A549 (cell line): ENCODE data around the gene GIMAP4.

ENCODE experiments used
- CEBPB ChIP-seq, 2 experiments: fragments of >200 bp in 1 of 2; sonication (Bioruptor Twin) in 1 of 2; formaldehyde crosslinking in 1 of 2; IDR thresholded peaks; 2 replicates each; pipeline ENCODE4 v1.6.1; 2012 to 2016
- CTCF ChIP-seq: fragments of >200 bp; sonication (Bioruptor Twin); formaldehyde crosslinking; IDR thresholded peaks from 3 replicates; pipeline ENCODE4 v1.5.1; 2016
- EP300 ChIP-seq, 2 experiments: fragments of >200 bp; sonication (Bioruptor Twin); formaldehyde crosslinking; IDR thresholded peaks; 2 replicates in 1 of 2; 3 replicates in 1 of 2; pipeline ENCODE4 v1.6.1; 2016 to 2017
- ESRRA ChIP-seq: fragments of 150-350 bp; IDR thresholded peaks from 2 replicates; pipeline ENCODE4 v1.6.1; 2014; ENCODE audit warnings: mild to moderate bottlenecking, low read length, borderline replicate concordance
- FOSL2 ChIP-seq, 2 experiments: fragments of 450-650 bp in 1 of 2; fragments of >200 bp in 1 of 2; sonication (Bioruptor Twin) in 1 of 2; formaldehyde crosslinking; IDR thresholded peaks; 2 replicates each; pipeline versions ENCODE4 v1.5.0 to v1.6.1; 2016 to 2020; ENCODE audit warnings: mild to moderate bottlenecking in 1 of 2, moderate library complexity in 1 of 2
- KDM1A ChIP-seq: fragments of 200-600 bp; sonication (generic); IDR thresholded peaks from 2 replicates; pipeline ENCODE4 v1.6.1; 2016; ENCODE audit warnings: low read depth, mild to moderate bottlenecking
- POLR2A ChIP-seq: IDR thresholded peaks from 2 replicates; pipeline ENCODE4 v1.6.1; 2012; ENCODE audit warnings: mild to moderate bottlenecking, low read length
- REST ChIP-seq: fragments of 200-600 bp; sonication (generic); IDR thresholded peaks from 2 replicates; pipeline ENCODE4 v1.6.1; 2016; ENCODE audit warnings: antibody characterized with exemption, mild to moderate bottlenecking, moderate library complexity
- RNF2 ChIP-seq: fragments of 200-600 bp; sonication (generic); IDR thresholded peaks from 2 replicates; pipeline ENCODE4 v1.6.1; 2016; ENCODE audit warnings: low read depth, mild to moderate bottlenecking, antibody characterized with exemption, moderate library complexity, borderline replicate concordance
- SREBF2 ChIP-seq: fragments of 450-650 bp; IDR thresholded peaks from 2 replicates; pipeline ENCODE4 v1.6.1; 2014; ENCODE audit warnings: mild to moderate bottlenecking, moderate library complexity
- USF2 ChIP-seq: fragments of 450-650 bp; IDR thresholded peaks from 2 replicates; pipeline ENCODE4 v1.6.1; 2014; ENCODE audit warnings: antibody characterized with exemption
- TF ChIP-seq, protein P1 (sequence below): IDR thresholded peaks from 2 replicates; pipeline ENCODE4 v1.6.1; 2012

DNA sequence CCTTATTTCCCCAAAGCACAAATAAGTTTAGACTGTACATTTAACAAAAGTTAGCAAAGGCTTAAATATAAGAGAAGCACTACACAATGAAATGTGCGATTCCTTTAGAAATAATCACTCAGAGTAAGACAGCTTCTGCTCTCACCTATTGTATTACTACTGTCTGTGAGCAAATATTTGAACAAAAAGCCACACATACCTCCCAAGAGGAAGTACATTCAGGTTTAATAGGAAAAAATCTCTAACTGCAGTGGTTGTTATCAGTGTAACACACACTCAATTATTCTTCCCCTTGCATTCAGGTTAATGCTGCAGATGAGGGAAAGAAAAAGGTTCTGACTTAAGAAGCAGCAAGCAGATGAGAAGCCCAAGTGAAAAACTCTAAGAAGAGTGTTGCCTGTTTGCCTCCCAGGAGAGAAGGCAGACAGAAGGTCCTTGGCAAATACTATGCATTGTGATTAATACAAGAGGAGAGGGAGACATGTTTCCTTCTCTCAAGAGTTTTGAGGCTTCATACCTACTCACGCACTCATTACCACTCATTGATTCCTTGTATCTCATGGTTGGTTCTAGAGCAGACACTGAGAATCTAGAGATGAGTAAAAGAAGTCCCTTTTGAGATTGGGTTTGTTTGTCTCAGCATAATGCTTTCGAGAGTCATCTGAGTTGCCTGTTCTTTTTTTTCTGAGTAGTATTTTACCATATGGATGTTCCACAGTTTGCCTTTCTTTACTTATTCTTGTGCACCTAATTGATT is 13.6 kb downstream of the GIMAP4 start:
- TF ChIP-seq REST (no peak), POLR2A (no peak), CTCF (no peak), FOSL2 (IDR thresholded peaks at IDR 0.05) (no peak), FOSL2 (CRISPR knock-in tag; IDR thresholded peaks at IDR 0.05) (no peak), KDM1A (no peak), SREBF2 (no peak), ESRRA (no peak), CEBPB (IDR thresholded peaks at IDR 0.05) (no peak), RNF2 (no peak), USF2 (no peak), EP300 (IDR thresholded peaks at IDR 0.05) (no peak)
- TF ChIP-seq, protein P1, sequence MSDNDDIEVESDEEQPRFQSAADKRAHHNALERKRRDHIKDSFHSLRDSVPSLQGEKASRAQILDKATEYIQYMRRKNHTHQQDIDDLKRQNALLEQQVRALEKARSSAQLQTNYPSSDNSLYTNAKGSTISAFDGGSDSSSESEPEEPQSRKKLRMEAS: no peak
